Activated CD4-positive, alpha-beta T cell treated with anti-CD3 and anti-CD28 coated beads for 24 hours (primary cell): ENCODE data around the gene CABLES1.

Experiments
- DNase-seq, 2 donors: peaks; one replicate each; pipeline ENCODE4 v3.0.0-alpha.2; 2020; ENCODE audit warnings: low read depth in 2 of 2

The CABLES1 gene

DNA sequence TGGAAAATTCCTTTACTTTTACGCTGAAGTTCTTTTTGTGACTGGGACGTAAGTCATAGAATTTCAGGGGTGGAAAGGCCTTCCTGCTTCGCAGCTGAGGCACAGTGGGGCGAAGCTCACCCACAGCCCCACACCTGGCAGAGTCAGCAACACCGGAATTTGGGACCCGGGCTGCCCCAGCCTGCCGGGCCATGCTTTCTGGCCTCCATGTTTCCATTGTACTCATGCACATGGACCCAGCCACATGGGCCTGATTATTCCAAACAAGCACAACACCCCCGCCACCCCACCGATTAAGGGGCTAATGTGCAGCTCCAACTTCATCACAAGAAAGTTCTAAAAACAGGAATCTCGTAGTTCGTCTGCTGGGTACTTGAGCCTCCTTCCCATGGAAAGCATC lies 82.5 kb downstream of the CABLES1 start:
- DNase-seq, result no peak

DNA sequence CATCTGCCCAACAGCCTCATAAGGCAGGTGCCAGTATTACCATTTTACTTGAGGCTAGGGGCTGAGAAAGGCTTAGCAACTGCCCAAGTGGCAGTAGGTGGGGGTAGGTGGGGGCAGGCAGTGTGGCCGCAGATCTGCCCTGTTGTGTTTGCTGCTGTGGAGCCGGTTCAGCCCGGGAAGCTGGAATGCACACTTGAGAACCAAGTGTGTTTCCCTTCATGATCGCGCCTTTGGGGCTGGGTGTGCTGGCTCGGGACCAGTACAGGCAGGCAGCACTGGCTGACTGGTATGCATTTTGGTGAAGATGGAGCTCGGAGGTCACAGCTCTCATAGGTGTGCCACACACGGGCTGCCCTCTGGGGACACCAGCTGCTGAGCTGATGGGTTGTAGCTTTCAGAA lies 85.1 kb downstream of the CABLES1 start:
- no peak for DNase-seq

DNA sequence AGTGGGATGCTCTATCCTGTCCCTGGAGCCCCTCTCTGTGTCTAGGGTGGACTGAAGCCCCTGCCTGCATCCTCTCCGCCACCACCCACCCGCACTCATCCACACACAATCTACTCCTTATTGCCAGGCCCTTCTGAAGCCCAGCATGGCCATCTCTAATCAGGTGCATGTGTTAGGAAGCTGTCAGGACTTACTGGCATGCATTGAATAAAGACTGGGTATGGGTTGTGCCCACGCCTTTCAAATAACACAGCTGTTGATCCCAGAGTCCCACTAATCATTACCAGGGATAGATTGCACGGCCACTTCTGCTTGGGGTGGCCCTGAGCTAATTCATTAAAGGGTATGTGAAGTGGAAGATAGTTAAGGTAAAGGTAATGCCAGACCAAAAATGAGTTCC lies 88.4 kb downstream of the CABLES1 start:
- DNase-seq, result no peak

DNA sequence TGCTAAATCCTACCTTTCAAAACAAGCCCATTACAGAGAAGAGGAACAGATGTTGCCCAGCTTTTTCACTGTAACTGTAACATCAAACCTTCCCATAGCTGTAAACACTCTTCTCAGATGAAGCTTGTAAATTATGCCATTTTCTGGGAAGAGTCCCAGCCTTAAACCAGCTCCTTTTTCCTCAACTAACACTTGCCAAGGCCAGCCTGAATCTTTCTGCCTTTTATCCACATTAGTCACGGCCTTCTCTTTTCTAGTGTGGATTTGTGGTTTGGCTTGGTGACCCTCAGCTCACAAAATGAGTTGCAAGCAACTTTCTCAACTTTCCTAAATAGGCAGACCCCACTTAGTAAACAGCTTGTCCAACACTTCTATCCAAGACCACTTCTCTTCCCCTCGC lies 90.2 kb downstream of the CABLES1 start:
- no peak for DNase-seq

DNA sequence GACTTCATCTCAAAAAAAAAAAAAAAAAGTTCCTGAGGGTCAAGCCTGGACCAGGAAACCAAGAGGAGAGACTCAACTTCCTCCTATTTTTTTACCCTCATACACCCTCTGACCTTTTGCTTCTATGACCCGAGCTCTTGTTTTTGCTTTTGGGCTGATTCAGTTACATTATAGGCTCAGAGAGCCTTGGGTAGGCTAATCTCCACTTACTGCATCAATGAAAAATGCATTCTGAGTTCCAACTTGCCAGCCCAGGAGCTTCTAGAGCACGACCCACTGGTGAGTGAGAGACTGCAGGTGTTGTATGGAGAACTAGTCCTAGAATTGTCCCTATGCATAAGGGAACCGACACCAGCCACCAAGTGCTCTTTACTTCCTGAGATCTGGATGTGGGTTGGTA lies 91.1 kb downstream of the CABLES1 start:
- no peak for DNase-seq

DNA sequence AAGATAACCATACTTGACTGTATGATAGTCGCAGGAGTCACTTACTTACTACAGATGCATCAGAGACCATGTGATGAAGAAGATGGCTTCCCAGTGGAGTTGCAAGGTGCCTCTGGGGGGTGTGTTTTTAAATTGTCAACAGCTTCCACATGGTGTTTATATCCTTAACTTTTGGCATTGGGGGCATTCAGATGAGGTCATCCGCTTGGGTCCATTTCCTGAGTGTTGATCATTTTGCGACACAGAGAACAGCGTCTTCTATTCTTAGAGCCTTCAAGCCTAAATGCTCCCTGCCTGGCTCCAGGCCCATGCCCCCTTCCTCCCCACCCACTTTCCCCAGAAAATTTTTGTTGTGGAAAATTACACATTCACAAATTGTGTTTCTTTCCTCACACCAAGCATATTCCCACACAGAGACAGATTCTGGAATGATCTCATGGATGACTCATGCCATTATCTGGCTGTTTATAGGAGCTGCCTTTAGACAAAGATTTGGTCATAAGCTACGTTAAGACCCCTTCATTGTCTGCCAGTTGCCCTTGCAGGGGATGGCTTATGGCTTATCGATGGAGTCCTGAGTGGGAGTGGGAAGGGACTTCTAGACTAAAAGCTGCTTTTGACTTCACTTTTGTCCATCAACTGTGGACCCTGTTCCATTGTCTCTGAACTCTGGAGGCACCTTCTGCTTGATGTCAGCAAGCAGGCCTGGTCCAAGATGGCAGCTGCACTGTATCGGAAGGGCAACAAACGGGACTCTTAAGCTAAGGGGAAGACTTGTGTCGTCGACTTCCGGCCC lies 91.8 kb downstream of the CABLES1 start:
- no peak for DNase-seq

DNA sequence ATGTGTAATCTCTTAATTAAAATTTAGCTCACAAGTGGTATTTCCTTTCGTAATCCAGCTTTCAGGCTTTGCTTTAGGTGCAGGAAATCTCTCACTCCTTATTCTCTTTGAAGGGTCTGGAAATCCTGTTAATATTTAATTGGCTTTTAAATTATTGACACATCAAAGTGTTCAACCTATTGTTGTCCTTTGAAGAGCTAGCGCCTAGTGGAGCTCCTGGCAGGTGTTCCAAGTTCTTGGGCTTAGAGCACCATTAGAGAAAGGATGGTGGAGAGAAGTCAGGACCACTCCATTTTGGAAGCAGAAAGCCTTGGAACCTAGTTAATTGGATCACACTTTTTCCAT lies 92.4 kb downstream of the CABLES1 start:
- no peak for DNase-seq

DNA sequence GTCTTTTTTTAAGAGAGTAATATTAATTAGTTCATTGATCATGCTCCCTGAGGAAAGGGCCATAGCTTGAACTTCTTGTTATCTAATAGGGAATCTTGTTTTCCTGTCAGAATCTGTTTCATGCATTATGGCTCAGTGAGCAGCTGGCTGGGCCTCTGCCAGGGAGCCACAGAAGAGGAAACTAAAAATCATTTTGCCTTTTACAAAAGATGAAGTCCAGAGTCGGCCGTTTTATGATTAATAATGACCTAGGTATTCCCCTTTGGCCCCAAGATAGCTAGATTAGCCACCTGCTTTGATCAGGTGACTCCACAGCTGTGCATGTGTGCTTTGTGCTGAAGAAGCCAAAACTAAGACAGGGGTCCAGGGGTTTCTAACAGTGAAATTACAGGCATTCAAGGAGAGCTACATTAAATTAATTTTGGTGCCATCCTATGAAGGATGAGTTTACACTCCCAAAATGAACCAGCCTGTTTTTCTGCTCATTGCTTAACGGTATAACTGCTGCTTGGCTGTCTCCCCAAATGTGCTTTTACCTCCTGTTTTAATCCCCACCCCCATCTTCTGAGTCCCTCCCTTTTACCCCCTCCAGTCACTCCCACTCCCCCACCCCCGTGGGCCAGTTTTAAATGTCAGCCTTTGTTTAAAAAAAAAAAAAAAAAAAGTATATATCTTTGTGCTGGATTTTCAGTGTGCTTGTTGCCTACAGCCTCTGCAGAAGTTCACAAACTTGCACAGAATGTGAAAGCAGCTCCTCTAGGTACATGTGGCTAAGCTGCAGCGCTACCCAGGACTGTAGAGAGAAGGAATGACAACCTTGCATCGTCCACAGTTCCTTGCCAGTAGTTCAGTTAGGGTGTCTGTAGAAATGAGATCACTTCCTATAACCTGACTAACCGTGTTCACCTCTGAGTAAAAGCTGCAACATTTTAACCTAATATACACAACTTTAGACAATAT lies 93.1 kb downstream of the CABLES1 start:
- no peak for DNase-seq

DNA sequence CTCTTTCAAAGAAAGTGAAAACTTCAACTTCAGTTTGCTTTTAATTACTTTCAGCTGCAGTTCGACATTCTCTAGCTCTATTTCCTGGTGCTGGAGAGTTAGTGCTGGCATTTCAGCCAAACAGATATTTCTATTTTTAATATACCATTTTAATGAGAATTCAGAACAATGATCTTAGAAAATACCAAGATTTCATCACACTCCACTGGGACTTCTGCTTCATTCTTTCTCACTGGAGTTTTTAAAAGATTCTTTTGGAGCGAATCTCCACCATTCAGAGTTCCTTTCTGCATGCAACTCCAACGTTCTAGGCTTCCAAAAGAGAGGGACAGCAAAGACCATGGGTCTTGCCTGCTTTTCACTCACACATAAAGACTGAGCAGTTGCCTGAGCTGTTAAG lies 94.2 kb downstream of the CABLES1 start:
- no peak for DNase-seq

DNA sequence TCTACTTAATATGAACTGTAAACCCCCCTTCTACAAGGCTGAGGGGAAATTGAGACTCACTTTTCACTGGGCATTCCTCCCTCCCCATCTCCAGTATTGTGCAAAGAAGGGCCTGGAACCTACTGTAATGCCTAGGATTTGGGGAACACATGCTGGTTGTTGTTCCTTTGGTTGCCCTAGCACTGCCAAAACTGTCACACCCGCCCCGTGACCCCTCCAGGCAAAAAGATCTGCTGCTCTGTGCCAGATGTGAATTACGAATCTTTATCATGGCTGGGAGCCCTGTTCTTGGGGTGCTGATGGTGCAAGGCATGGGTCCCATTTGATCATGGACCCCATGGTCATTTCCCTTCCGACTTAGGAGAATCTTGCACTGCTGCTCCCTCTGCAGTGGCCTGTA lies 95.4 kb downstream of the CABLES1 start:
- no peak for DNase-seq

DNA sequence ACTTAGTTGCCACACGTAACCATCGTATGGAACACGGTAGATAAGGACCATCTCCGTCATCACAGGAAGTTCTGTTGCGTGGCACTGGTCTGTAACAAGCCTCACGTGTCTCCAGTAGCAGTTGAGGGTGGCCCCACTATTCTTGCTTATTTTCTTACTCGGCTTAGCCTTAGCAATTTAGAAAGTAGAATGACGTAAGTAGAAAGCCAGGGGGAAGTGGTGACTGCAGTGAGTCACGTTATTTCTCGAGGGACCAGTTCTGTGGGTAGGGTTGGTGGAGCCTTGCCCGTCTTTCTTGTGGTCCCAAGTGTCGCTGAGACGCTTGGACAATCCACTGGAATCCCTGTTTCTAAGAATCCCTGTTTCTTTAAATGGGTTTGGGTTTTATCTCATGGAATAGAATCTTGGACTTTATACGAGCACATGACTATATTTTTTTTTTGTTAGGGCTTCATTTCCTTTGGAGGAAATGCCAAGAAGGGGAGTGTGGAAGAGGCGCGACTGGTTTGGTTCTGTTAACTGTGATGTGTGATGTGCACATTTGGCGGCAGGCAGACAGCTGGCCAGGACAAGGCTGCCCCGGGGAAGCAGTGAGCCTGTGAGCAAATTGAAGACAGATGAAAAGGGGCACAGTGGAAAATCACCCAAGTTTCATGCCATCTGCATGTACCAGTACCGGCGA lies 96.2 kb downstream of the CABLES1 start:
- peak; percentile 38 to 68 for DNase-seq

DNA sequence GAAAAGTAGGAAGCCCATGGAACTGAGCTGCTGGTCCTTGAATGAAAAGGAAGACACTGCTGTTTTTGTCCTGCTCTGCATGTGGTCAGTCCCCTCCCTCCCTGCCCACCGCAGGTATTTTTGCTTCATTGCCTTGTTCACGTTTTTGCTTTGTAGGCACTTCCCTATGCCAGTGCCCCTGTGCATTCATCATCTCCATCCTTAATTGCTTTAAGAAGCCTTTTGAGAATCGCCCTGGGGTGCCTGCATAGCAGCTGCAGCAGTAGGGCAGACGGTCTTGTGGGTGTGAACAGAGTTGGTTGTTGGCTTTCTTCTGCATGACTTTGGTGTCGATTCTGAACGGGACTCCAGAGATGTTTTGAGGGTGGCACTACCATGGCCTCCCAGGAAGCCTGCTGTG lies 97.0 kb downstream of the CABLES1 start:
- DNase-seq, result no peak

DNA sequence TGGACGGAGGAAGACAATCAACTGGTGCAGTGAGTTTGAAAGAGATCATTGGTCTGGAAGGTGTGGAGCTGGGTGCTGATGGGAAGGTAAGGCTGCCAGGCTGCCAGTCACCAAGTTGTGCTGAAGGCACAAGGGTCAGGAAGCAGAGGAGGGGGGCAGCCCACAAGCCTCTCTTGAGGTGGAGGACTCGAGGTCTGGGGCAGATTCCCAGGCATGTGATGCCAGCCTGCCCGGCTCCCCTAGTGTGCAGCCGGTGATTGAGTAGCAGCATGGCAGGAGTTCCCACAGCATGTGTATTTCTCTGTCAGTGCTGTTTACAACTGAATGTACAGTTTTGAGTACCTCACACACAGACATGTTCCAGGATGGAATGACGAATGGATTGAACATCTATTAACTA lies 99.3 kb downstream of the CABLES1 start:
- no peak for DNase-seq

DNA sequence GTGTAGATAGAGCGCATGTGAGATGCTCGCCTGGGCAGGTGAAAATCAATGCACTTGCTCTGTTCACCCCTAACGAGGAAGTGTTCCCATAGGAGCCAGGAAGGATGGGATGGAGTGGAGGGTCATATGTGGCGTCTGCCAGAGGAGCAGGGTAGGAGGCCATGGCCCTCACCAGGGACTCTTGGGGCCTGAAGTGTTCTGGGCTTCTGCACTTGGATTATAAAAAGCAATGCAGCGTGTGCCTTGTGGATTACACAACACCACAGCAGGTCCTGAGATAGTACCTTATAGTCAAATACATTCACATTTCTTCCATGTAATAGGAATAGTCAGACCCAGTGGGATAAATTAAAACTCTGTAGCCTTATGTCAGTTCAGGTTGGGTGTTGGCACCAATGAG lies 100.1 kb downstream of the CABLES1 start:
- no peak for DNase-seq

DNA sequence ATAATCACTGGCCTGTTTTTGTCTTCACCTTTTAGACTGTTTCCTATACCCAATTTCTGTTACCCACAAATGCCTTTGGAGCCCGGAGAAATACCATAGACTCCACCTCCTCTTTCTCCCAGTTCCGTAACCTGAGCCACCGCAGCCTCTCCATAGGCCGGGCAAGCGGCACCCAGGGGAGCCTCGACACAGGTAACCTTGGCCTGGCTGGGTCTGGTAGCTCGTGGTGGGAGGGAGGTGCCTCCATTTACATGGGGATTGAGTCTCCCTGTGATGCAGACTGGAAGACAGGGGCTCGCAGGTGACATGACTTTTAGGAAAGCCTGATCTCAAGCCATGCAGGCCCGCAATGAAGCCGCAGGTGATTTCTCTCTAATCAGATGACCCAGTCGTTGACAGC lies 100.6 kb downstream of the CABLES1 start:
- DNase-seq, result no peak

DNA sequence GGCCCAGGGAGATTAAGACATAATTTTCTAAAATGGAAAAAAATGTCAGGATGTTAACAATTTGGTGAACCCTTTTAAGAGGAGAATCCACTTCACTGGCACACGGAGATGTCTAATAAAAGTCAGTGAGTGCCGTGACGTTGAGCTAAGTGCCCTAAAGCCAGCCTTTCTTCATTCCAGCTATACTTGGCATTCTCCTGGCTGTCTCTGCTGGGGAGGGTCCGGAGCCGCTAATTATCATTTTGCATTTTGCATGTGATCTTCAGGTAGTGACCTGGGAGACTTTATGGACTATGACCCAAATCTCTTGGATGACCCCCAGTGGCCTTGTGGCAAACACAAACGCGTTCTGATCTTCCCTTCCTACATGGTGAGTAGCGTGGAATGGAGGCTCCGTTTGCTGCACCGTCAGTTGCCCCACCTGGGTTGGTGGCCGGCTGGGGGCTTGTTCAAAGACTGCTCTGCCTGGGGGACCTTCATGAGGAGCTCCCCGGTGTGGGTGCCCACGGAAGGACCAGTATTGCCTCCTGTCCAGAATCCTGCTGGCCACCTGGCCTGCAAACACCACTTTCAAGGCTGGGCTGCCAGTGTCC lies 101.7 kb downstream of the CABLES1 start:
- no peak for DNase-seq

DNA sequence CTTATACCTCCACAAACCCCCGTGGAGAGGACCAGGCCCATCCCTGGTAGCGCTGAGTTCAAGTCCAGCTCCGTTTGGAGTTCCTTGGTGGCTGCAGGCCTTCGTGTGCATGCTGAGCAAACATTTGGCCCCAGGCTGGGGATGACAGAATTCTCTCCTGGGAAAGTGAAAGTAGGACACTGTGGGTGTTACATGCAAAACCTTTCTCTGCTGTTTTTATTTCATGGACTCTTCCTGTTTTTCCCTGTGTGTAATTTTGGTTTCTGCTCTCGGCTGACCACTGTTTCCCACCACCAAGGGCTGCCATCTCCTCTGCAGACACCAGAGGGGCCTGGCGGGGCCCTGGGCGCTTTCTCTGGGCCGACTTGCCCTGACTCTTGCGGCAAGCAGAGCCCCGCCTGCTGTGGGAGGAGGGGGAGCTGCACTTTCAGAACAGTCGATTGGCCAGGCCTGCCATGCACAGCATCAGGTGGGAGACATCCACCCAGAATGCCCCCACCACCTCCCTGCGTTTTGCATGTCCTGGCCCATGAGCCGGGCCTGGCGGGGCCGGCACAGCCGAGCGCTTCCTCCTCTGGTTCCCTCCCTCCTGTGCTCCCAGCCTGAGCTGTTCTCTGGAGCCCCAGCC lies 102.4 kb downstream of the CABLES1 start:
- peak in 1 of 2 donors; percentile 29 for DNase-seq

DNA sequence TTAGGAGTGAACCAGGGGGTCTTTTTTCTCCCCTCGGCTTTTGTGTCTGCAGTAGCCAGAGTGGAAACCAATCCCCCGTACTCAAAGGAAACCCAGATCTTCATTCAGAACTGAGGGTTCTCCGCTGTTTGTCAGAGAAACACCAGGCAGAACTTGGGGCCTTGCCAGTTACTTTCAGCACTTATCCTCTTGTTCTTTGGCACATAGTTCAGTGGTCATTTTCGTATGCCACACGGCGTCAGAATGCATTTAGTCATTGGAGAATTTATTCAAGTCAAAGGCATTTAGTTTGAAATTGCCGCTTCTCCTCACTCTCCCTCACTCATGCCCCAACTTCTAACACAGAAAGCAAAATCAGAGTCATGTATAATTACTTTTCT lies 102.9 kb downstream of the CABLES1 start:
- no peak for DNase-seq

DNA sequence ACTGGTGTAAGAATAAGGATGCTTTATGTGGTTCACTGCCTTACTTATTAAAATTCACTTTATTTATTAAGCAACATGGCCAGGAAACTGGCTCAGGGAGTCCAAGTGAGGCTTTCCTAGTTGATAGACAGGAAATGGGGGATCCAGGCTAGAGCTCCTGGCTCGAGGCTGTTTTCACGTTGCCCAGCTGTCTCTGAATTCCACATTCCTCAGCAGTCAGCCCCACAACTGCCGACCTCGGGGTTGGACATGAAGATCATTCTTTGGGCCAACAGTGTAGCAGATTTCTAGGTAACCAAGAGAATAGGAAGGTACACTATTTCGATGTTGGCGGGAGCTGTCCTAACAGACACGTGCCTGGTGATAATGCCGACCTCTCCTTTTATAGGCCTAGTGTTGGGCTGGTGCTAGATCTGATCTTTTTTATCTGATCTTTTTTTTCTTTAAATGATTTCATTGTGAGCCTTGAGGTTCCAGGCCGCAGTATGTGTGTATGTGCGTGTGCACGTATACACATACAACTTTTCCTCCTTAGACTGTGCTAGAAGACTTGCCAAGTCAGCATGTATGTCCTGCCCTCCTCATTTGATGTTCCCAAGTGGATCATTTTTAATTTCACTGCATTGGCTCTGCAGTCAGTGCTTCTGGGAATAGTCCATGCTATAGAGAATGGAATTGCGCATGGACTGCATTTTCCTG lies 103.5 kb downstream of the CABLES1 start:
- no peak for DNase-seq

DNA sequence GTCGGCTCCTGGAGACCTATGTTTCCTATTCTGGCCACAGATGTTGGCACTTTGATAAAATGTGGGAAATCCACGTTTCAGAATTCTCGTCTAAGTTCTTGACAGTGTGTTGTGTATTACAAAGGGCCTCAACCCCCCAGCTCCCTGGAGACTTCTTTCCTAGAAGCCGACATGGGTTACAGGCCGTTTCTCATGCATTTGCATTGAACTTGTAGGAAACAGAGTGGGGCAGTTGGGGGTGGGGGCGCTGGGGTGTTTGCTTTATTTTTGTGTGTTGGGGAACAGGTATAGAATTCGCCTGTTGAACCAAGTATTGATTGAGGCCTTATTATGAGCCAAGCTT lies 104.0 kb downstream of the CABLES1 start:
- no peak for DNase-seq
